HG02938 (cell line): ENCODE measurements around the gene UGT2B11.
"Not testable (repeated sequence)": the region's sequence is repeated elsewhere in the genome, so short reads cannot be mapped to it uniquely, and the experiment has no call there.

Experiments used
- ATAC-seq: cut with Tn5 transposase; IDR thresholded peaks from one replicate; pipeline ENCODE4 v1.9.1; 2021; ENCODE audit warnings: mild to moderate bottlenecking, moderate library complexity; ENCODE audit not compliant: unreplicated experiment

Gene UGT2B11

GRCh38 chr4:69170233-69171134 is 44.1 kb downstream of the UGT2B11 start:
- peak; percentile 69 for ATAC-seq

GRCh38 chr4:69169171-69169570 is 45.4 kb downstream of the UGT2B11 start:
- not testable (repeated sequence) for ATAC-seq

GRCh38 chr4:69167300-69167699 is 47.2 kb downstream of the UGT2B11 start:
- ATAC-seq: no peak

GRCh38 chr4:69166376-69166775 is 48.2 kb downstream of the UGT2B11 start:
- ATAC-seq: not testable (repeated sequence)

- ATAC-seq: not testable (repeated sequence)
Measured at GRCh38 chr4:69165707-69166106, 48.8 kb downstream of the UGT2B11 start.

GRCh38 chr4:69156913-69157312 is 57.6 kb downstream of the UGT2B11 start:
- no peak for ATAC-seq

GRCh38 chr4:69154021-69154420 is 60.5 kb downstream of the UGT2B11 start:
- no peak for ATAC-seq
